Stimulated activated CD4-positive, alpha-beta T cell treated with anti-CD3 and anti-CD28 coated beads, Interleukin-1b, Interleukin-23, amount 100 ng/mL, for 48 hours (primary cell): Measurements from ENCODE around the gene PGAP2.
"Not testable (repeated sequence)": the region's sequence is repeated elsewhere in the genome, so short reads cannot be mapped to it uniquely, and the experiment has no call there.

ENCODE experiments used
- DNase-seq: peaks from one replicate; pipeline ENCODE4 v3.0.0-alpha.2; 2020

PGAP2 gene

DNA sequence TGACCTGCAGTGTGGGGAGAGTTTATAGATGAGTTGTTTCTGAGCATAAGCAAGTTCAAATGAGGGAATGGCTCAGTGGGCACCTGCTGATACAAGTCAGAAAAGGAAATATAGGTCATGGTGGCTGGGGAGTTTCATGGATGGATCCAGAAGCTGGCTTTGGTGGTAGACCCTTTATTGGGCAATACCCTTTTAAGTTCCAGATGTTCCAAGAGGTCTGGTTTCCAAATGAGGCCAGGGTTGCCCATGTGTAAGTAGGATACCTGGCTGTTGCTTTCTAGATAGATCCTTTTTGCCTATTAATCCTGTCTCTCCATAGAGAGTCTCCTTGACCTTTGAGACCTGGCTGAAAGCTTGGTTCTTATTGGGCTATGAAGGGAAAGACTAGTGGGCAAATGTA, 49.3 kb downstream of the PGAP2 start:
- no peak for DNase-seq

DNA sequence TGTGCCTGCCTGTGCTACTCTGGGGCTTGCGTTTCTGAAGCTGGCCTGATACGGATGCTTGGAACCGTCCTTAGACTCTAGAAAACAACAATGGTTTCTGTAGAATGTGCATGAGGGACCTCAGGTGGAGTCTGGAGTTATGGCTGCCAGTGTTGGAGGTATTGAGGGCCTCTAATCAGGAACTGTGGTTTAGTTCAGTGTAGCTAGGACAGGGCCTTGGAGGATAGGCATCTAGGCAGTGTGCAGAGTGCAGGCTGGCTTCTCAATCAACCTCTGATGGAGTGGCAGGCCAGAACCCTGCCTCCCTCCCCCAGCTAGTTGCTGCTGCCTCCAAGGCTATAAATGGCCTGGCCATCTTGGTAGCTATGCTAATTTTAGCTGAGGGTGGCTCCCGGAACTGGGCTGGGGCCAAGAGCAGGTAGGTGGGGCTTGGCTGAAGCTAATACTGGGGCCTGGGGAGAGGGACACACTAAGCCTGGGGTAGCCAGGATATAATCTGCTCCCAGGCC, 51.1 kb downstream of the PGAP2 start:
- no peak for DNase-seq

DNA sequence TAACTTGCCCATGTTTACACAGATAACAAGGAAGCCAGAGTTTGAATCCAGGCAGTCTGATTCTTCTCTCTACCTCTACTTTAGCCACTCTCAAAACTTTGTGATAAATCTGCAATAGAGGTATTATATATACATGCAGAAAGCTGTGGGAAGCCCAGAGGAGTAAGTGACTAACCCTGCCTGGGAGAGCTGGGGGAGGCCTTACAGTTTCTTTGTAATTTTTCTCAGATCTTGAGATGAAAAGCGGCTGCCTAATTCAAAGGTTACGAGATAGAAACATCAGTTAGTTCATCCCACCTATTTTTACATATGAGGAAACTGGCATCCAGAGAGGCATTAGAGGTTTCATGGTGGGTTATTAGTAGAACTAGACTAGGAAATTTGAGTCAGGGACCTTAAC, 52.0 kb downstream of the PGAP2 start:
- DNase-seq = peak; percentile 59

DNA sequence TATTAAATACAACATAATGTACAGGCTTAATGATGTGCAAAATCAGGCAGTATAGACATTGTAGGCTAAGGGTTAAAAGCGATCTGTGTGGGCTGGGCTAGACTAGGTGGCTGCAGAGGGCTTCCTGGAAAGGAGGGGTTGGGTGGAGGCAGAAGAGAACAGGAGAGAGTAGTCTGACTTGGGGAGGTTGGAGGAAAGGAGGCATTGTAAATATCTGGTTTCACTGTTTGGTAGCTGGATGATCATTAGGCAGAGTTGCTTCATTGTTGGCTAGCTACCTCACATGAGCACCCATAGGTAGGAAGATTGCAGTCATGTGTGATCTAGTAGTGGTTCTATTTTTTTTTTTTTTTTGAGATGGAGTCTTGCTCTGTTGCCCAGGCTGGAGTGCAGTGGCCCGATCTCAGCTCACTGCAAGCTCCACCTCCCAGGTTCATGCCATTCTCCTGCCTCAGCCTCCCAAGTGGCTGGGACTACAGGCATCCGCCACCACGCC, 52.6 kb downstream of the PGAP2 start:
- not testable (repeated sequence) for DNase-seq

DNA sequence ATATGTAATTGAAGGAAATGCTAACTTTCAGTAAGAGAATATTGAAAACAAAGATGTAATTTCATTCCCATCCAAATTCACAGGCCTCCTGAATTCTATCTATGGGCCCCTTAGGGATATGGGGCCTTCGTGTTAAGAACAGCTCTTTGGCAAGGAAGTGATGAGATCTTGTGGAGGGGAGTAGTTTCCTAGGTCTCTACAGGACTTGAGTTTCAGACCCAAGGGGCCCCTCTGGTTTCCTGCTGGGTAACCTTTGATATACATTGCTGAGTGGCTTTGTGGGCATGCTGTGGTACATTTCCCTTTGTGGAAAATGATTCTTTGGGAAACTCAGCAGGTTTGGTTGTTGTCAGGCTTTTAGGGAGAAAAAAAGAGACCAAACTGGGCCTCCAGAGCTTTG, 53.3 kb downstream of the PGAP2 start:
- DNase-seq = no peak

DNA sequence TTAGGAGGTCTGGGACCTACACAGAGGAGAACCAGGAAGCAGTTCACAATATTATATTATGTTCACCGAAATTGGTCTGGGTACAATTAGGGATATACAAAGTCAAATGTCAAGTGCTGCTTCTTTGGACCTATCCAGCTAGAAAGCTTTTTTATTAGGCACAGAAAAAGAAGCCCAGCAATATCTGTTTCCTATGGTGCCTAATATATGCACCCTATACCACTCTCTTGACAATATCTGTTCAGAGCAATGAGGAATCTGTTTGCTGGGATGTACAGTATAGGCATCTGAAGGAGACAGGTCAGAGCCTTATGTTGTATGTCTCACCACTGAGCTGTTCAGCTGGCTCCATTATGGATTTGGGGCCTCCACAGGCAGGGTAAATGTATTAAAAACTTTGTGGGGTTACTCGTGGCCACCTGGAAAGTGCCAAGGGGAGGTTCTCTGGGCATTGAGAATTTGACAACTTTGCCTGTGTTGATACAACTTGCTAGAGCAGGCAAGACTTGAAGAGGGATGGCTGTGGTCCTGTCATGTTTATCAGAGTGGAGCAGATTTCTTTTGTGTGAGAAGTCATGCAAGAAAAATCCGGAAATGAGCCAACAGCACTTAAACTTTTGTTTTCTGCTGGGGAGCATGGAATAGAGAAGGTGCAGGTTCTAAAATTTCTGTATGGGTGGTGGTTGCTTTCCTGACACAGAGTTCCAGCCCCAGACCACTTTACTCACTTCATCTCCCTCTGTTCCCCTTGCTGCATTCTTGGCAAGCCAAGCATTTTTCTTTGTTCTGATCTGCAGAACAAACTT, 57.2 kb downstream of the PGAP2 start:
- no peak for DNase-seq

DNA sequence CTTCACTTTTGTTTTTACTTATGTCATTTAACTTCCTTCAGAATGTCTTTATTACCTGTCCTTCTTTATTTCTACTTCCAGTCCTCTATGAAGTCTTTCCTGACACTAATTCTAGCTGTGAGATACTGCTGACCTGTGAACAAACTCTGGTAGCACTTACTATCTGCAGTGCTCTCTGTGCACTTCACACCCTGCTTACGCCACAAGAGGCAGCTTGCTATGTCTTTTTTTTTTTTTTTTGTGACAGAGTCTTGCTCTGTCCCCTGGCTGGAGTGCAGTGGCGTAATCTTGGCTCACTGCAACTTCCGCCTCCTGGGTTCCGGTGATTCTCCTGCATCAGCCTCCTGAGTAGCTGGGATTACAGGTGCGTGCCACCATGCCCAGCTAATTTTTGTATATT, 57.8 kb downstream of the PGAP2 start:
- DNase-seq = no peak

DNA sequence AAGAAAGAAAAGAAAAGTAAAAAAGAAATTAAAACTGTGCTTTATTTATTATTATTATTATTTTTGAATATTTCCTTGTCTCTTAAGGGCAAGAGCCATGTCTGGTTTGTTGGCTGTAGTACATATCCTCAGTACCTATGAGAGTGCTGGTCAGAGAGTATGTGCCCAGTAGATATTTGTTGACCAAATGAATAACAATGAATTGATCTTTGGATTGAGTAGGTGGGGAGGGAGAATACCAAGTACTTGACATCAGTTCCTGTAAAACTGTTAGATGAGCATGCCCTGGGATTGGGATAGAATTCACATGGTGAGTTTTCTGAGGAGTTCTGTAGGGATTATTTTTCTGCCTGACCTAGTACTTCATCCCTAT, 58.5 kb downstream of the PGAP2 start:
- DNase-seq = no peak

DNA sequence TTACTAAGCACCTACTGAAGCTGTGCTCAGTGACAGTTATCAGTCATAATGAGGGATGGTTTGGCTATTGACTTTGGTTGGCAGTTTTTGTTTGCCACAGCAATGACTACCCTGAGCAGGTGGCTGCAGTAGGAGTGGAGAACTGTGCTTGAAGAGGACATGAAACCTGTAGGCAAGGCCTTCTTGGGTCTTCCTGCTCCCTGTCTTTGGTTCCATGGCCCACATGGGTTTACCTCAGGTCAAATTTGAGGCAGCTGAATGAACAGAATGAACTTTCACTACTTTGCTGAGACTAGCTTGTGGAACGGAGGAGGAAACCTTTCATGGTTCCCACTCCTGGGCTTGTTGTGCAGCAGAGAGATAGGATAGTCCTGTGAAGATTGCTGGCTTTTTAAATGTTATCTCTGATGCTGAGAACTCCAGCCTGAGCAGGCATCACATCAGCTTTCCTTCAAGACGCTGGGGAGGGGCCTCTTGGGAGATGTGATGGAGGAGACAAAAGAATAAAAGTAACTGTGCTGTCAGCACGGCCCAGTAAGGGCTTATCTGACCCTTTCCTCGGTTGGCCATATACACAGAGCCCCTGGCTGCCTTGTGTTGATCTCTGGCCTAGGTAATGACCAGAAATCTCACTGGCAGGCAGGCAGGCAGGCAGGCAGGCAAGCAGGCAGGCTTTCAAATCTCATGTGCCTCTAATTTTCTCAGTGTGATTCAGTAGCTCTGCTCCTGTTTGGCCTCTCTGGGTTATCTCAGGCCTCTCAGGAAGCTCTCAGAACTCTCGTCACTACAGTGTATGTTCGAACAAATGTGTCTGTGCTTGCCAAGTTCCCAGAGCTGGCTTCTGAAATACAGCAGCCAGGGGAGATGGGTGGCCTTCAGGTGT, 59.1 kb downstream of the PGAP2 start:
- peak; percentile 53 for DNase-seq

DNA sequence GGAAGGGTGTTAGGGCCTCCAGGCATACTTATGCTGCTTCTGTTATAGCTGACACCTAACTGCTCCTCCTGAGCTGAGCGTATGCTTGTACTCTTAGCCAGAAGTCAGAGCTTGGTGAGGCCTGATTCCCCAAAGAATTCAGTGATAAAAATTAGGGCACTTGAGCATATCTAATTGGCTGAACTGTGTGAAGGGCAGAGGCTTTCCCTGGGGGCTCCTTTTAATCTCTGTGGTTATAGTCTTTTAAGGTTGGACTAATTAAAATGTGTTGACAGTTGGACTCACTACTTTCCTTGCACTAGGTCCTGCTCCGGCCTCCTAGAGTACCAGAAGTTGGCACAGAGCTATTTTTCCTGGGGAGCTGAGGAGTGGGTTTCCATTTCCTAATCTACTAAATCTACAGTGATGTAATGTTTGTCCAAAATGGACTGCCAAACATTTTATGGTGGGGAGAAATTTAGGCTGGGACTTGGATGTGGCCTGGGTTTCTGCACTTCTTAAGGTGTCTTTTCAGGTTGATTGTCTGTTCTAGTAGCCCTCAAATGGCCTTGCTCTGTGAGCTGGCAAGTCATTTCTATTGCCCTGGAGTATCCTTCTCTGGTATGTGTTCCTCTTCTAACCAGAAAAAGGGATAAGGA, 65.5 kb downstream of the PGAP2 start:
- no peak for DNase-seq
